Brain microvascular endothelial cell (primary cell): ENCODE data around the gene SLC1A7.

Source experiments
- DNase-seq: peaks from one replicate; pipeline ENCODE4 v3.0.0-alpha.2; 2020
- H3K27ac ChIP-seq: fragments of 250-450 bp; sonication (Bioruptor Pico); 2 replicates; pipeline ENCODE4 v1.5.1; 2020; ENCODE audit warnings: mild to moderate bottlenecking, moderate library complexity
- H3K27me3 ChIP-seq: fragments of 250-450 bp; sonication (Bioruptor Pico); replicated peaks from 2 replicates; pipeline ENCODE4 v1.5.1; 2020; ENCODE audit warnings: mild to moderate bottlenecking
- H3K36me3 ChIP-seq: fragments of 250-450 bp; sonication (Bioruptor Pico); replicated peaks from 2 replicates; pipeline ENCODE4 v1.5.1; 2020; ENCODE audit warnings: mild to moderate bottlenecking
- H3K4me3 ChIP-seq: 2 replicates; pipeline ENCODE4 v1.5.1; 2011; ENCODE audit warnings: low read depth, mild to moderate bottlenecking, control low read depth, low read length, moderate library complexity
- in situ Hi-C: cut with HindIII; loops from 2 replicates; pipeline ENCODE4 v1.10.0; 2017; ENCODE audit warnings: low sequenced_read_pairs, low pct_ligation_motif_present
- TF ChIP-seq, protein P1 (sequence below): IDR thresholded peaks from 2 replicates; pipeline ENCODE4 v1.5.1; 2011; ENCODE audit warnings: low read depth, mild to moderate bottlenecking, moderate library complexity, low read length, control low read depth, inconsistent platforms; ENCODE audit errors: missing control alignments

SLC1A7 gene

GRCh38 chr1:53183095-53183990 is 40.9 kb upstream of the SLC1A7 start:
- no peaks in the 10 kb centered on the region for H3K36me3 ChIP-seq
- H3K4me3 ChIP-seq = no peak overlapping the region
- DNase-seq = no peak
- H3K27me3 ChIP-seq = no peaks in the 10 kb centered on the region
- in situ Hi-C loops = no loop called here
- H3K27ac ChIP-seq = no peak overlapping the region
- TF ChIP-seq, protein P1, sequence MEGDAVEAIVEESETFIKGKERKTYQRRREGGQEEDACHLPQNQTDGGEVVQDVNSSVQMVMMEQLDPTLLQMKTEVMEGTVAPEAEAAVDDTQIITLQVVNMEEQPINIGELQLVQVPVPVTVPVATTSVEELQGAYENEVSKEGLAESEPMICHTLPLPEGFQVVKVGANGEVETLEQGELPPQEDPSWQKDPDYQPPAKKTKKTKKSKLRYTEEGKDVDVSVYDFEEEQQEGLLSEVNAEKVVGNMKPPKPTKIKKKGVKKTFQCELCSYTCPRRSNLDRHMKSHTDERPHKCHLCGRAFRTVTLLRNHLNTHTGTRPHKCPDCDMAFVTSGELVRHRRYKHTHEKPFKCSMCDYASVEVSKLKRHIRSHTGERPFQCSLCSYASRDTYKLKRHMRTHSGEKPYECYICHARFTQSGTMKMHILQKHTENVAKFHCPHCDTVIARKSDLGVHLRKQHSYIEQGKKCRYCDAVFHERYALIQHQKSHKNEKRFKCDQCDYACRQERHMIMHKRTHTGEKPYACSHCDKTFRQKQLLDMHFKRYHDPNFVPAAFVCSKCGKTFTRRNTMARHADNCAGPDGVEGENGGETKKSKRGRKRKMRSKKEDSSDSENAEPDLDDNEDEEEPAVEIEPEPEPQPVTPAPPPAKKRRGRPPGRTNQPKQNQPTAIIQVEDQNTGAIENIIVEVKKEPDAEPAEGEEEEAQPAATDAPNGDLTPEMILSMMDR = no peak

GRCh38 chr1:53182716-53183094 is 40.3 kb upstream of the SLC1A7 start:
- TF ChIP-seq, protein P1 = no peak
- no peaks in the 10 kb centered on the region for H3K36me3 ChIP-seq
- H3K27me3 ChIP-seq = no peaks in the 10 kb centered on the region
- DNase-seq = no peak
- no peak overlapping the region for H3K4me3 ChIP-seq
- in situ Hi-C loops = no loop called here
- no peak overlapping the region for H3K27ac ChIP-seq

- Histone ChIP-seq H3K27ac (no peak overlapping the region), H3K27me3 (no peaks in the 10 kb centered on the region), H3K4me3 (no peak overlapping the region), H3K36me3 (no peaks in the 10 kb centered on the region)
- in situ Hi-C loops = no loop called here
- TF ChIP-seq, protein P1 = peak; percentile 81
- DNase-seq = peak; percentile 79
Observed at GRCh38 chr1:53182111-53182593, 39.7 kb upstream of the SLC1A7 start.

GRCh38 chr1:53180951-53181350 is 38.5 kb upstream of the SLC1A7 start:
- no peak overlapping the region for H3K4me3 ChIP-seq
- no peaks in the 10 kb centered on the region for H3K27me3 ChIP-seq
- in situ Hi-C loops = no loop called here
- no peak overlapping the region for H3K27ac ChIP-seq
- no peaks in the 10 kb centered on the region for H3K36me3 ChIP-seq
- TF ChIP-seq, protein P1 = no peak
- DNase-seq = no peak

- in situ Hi-C loops = no loop called here
- H3K36me3 ChIP-seq = no peaks in the 10 kb centered on the region
- no peak overlapping the region for H3K4me3 ChIP-seq
- TF ChIP-seq, protein P1 = no peak
- no peak overlapping the region for H3K27ac ChIP-seq
- DNase-seq = peak; percentile 30
- H3K27me3 ChIP-seq = no peaks in the 10 kb centered on the region
Observed at GRCh38 chr1:53180226-53180625, 37.8 kb upstream of the SLC1A7 start.
